Transverse colon (tissue), 4 donors: ENCODE measurements around the gene XPOT.
A peak's percentile ranks its signal among the peaks of the same experiment; 100 is the strongest.

Experiments
- CTCF ChIP-seq, 5 experiments: fragments of 200-600 bp in 3 of 5; fragments of 450-650 bp in 2 of 5; sonication (generic) in 3 of 5; IDR thresholded peaks; 1 replicate in 2 of 5; 2 replicates in 3 of 5; pipeline ENCODE4 v1.5.1; 2016 to 2017; ENCODE audit warnings: antibody characterized with exemption in 5 of 5, inconsistent platforms in 3 of 5, mild to moderate bottlenecking in 2 of 5, moderate library complexity in 1 of 5
- EP300 ChIP-seq: sonication (generic); formaldehyde crosslinking; IDR thresholded peaks from one replicate; pipeline ENCODE4 v1.6.1; 2017; ENCODE audit warnings: antibody characterized with exemption, low read depth
- POLR2A ChIP-seq: fragments of 450-650 bp; IDR thresholded peaks from one replicate; pipeline ENCODE4 v1.6.1; 2016; ENCODE audit warnings: antibody characterized with exemption, mild to moderate bottlenecking, moderate library complexity
- POLR2AphosphoS5 ChIP-seq, 3 donors: sonication (generic); formaldehyde crosslinking; IDR thresholded peaks; one replicate each; pipeline ENCODE4 v1.6.1; 2016; ENCODE audit warnings: antibody characterized with exemption in 3 of 3

- TF ChIP-seq CTCF (IDR thresholded peaks at IDR 0.05) (no peak), POLR2AphosphoS5 (IDR thresholded peaks at IDR 0.05) (peak; percentile 17 to 48 (median 41)), EP300 (no peak), POLR2A (no peak)
Observed at GRCh38 chr12:64452559-64453329, 48.6 kb downstream of the XPOT start.
